ENCODE data around the gene AEN.

Gene AEN

DNA sequence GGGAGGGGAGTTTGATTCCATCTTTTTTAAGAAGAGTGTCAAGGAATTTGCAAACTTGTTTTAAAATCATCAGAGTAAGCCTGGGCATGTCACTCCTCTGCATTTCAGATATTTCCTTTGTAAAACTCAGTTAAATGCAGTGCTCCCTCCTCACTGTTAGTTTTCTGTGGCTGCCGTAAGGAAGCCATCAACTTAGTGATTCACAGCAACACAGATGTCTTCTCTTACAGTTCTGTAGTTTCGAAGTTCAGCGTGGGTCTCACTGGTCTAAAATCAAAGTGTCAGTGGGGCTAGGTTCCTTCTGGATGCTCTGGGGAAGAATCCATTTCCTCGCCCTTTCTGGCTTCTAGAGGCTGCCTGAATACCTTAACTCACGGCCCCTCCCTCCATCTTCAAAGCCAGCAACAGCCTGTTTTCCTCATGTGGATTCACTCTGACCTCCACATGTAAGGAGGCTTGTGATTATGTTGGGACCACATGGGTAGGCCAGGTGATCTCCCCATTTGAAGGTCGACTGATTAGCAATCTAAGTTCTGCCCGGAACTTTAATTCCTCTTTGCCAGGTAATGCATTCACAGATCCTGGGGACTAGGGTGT, 30.1 kb downstream of the AEN start:
- no peak for DNase-seq

DNA sequence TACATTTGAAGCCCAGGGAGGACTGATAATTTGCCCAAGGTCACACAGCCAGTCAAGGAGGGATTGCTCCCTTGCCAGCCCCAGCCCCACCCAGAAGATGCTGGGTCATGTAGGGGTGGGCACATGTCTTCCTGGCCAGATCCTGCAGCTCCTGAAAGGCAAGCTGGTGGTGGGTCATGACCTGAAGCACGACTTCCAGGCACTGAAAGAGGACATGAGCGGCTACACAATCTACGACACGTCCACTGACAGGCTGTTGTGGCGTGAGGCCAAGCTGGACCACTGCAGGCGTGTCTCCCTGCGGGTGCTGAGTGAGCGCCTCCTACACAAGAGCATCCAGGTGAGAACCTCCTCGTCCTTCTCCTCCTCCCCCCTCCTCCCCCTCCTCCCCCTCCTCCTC, 30.8 kb downstream of the AEN start:
- no peak for DNase-seq

DNA sequence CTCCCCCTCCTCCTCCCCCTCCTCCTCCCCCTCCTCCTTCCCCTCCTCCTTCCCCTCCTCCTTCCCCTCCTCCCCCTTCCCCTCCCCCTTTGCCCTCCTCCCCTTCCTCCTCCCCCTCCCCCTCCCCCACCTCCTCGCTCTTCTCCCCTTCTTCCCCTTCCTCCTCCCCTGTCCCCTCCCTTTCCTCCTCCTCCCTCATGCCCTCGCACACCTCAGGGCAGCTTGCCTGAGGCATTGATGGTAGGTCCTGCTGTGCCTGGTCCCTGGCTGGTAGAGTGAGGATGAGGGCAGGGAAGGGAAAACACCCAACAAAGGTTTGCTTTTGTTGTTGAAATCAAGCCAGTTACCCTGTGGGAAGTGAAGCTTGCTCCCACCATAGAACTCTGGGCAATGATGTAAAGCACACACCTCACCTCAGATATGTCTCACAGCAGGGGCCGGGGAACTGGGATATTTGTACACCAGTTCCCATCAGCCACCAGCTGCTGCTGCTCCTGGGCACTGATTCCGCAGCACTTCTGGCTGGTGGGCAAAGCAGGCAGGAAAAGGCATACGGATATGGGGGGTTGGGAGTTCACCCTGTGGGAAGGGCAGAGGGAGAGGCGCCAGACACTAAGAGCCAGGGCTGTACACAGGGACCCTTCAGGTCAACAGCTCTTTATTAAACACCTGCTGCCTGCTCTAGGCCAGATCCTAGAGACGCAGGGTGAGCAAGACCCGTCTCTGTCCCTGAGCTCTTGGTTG, 31.5 kb downstream of the AEN start:
- no peak for DNase-seq

DNA sequence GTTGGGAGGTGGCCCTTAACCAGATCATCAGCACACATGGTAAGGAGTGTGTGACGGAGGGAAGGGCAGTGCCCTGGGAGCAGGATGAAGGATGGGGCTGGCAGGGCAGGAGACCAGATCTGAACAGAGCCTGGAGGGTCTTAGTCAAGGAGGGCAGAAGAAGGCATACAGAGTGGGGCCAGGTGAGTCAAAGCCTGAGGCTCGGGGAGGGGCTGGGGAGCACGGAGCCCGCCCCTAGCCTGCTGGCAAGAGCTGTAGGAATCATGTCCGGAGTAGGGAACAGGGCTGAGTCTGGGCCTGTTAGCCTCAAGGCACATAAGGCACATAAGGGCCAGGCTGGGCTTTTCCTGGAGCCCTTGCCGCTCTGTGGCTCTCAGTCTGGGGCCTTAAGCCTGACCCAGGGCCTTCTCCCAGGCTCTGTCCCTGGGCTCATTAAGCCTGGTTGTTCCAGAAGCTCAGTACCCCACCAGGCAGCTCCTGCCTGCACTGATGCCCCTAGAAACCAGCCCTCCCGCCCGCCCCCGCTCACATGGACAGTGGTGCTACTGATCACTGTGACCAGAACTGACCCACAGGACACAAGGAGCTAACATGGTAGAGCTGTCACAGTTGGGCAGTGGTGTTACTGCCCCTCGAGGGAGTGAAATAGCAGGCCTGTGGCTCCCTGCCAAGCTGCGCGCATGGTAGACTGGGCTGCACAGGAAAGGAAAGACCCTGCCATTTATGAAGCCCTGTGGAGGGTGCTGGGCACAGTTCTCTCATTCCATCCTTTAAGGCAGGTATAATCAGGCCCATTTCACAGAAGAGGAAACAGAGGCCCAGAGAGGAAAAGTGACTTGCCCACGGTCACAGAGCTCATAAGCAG, 32.3 kb downstream of the AEN start:
- DNase-seq: no peak

DNA sequence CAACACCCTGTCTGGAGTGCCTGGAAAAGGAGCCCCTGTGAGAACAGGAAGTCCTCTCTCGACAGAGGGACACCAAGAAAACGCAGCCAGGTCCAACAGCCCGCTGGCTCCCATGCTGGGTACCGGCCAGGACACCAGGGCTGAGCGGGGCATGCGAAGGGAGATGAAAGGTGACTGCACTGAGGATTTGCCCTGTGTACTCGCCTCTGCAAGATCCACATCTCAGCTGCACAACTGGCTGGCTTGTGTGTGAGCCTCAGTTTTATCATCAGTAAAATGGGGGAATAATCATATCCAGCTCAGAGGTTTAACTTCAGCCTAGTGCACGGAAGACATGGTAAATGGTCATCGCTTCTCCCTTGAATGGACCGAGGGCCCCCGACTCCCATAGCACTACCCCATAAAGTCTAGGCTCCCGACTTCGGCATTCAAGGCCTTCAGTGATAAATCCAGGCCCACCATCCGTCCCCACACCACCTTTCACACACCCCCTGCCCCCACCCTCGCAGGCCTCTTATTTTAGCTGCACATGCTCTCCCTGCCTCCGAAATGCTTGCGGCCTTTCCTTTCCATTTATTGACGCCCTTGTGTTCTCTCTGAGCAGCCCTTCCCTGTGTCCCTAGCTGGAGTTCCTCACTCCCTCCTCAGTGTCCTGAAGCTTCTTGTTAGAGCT, 33.4 kb downstream of the AEN start:
- no peak for DNase-seq

DNA sequence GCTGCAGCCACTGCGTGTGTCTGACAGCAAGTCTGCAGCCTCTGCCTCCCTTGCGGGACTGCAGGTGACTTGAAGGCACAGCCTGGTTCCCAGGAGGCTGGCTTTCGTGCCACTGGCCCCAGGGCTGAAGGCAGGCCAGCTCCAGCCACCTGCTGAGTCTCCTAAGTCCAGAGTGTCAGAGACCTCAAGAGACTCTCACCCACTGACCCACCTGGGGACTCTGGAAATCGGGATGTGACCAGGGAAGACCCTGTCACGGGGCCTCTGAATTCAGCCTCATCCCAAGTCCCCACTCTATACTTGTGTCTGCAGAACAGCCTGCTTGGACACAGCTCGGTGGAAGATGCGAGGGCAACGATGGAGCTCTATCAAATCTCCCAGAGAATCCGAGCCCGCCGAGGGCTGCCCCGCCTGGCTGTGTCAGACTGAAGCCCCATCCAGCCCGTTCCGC, 34.0 kb downstream of the AEN start:
- no peak for DNase-seq

DNA sequence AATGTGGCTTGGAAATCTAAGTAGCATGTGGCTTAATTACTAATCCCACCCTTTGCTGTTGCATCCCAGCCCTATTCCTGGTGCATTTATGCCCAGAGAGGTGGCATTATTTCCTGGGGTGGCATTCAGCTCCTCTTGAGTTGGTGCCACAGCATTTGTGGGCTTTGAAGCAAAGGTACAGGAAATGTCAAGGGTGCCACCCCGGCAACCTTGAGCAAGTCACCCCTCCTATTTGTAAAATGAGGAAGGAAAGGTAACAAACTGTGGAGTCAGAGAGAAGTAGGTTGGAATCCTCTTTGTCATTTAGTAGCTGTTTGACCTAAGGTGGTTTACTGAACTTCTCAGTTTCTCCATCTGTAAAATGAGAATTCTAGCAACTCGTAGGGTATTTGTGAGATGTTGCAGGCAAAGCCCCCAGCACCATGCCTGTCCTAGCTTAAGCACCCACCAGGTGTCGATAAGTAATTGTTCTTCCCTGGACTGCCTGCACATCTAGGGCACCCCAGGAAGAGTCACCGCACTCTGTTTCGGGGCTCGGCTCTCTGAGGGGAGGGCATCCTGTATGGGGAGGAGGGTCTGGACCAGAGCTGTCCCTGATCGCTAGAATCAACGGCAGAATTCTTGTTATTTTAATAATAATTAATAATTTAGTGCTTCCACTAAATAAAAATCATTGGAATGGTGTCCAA, 34.8 kb downstream of the AEN start:
- DNase-seq: no peak

DNA sequence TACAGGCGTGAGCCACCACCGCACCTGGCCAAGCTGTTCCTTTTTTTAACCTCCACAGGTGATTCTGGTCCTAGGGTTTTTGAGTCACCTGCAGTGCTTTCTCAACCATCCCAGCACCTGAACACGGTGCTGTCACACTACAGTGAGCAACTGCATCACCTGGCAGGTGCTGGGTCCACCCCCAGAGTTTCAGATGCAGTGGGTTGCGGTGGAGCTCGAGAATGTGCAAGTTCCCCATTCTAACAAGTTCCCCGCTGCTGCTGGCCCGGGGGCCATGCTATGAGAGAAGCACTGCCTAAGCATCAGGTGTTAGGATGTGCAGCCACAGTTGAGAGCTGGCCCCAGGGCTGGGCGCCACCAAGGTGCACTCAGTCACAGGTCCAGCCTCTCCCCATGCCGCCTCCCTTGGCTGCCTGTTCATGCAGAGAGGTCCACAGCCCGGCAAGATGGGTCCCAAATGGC, 35.7 kb downstream of the AEN start:
- no peak for DNase-seq

DNA sequence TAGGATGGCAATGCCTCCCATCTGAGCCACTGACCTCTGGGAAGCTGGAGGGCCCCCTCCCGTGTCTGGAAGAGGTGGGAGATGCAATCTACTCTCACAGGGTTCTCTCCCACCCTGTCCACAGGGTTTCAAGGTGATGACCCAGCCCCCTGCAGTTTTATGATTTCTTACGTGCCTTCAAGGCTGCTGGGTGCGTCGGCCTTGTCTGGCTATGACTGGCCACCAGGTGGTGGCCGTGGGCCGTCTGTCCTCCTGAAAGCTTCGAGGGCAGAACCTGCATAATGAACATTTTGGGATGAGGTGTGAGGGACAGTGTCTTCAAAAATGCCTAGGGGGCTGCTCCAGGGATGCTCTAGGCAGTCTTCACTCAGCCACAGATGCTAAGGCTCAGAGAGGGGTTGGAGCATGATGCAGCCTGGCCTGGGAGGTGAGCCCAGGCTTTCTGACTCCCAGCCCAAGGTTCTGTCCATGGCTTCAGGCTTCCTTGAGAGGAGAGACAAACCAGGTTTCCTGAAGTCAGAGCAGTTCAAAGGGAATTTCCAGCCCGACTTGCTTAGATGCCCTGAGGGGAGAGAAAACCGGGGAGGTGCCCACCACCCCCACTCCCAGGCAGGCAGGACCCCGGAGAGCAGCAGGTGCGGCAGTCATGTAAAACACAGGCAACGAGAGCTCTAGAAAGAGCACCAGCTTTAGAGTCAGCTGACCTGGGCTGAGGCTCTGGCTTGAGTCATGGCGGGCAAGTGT, 36.4 kb downstream of the AEN start:
- DNase-seq: no peak

DNA sequence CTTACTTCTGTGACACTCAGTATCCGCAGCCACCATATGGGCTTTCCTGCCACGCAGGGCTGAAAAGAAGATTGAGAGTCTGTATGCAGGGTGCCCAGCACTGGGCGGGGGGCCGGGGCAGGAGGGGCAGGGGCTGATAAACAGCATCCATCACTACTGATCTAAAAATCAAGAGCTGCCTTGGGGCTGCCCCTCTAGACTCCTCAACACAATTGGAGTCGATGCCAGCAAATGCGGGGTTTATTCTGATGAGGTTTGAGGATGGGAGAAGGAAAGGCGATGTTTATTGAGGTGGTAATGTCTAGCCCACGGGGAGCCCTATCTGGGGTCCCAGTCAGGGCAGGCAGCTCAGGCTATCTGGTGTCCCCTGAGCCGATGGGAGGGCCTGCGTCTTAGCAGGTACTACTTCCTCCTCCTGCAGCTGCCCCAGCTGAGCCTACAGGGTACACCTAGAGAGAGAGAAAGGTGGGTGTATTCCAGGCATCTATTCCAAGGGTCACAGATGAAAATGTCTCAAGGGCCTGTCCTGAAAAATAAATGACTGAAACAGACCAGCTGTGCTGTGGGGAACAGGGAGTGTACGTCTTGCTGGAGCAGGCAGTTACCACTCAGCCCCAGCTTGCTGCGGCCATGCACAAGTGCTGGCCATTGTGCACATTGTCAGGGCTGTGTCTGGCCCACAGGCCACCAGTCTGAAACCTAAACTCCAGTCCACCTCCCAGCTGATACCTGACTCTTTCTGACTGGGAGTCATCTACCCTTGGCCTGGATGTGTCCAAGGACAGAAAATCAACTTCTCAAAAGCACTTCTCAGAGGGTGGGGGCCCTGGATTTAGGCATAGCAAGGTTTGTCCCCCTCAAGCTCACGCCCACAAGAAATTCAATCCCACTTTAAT, 37.2 kb downstream of the AEN start:
- no peak for DNase-seq

DNA sequence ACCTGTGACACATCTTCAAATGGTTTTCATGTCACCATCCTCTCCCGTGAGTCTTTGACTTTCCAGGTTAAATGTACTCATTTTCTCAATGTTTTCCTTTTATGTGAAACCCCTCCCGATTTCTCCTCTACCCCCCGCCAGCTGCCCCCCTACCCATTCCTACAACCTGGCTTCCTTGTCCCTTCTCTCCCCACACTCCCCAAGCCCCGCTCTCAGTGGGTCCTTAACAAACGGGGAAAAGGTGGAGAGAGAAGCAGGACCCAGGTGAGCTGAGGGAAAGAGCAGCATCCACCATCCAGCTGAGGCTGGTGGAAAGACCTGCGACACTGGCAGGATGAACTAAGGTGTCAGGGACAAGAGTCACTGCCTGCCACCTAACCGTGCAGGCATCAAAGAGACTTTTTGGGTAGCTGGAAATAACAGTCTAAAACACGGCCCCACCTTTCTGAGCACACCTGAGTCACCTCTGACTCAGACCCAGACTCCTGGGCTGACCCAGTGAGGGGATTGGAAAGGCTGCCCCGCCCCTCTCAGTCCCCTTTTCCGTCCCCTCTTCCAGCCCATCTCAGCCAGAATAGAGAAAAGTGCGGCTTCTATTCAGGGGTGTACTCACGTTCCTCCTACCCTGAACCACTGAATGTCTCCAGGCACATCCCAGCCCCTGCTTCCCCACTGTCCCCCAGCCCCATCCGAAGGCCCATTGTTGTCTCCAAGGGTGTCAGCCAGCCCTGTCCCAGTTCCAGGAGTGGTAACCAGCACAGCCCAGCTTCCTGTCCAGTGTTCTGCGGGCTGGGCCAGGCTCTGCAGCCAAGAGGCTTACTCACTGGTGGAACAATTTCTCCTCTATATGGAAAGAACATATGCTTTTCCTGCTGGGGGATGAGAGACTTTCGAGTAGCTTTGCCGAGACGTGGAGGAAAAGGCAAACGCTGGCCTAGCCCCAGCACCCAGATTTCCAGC, 38.1 kb downstream of the AEN start:
- no peak for DNase-seq

DNA sequence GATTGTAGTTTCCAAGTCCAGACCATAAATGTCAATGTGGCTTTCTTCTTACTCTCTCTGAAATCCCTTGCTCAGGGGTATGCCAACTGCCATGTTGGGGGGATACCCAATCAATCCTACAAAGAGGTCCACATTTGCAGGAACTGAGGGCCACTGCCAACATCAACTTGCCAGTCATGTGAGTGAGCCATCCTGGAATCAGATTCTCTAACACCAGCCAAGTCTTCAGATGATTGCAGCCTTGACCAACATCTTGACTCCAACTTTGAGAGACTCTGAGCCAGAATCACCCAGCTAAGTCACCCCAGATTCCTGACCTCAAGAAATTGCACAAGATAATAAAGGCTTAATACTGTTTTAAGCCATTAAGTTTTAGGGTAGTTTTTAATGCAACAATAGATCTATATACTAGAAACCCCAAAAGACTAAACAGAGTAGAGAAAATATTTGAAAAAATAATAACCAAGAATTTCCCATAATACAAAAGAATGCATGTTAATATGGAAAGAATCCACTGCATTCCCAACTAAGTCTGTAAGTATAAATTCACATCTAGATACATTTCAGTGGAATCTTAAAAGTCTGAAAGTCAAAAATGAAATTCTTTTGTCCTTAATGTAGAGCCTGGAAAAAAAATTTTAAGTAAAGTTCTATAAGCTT, 40.0 kb downstream of the AEN start:
- DNase-seq: no peak

DNA sequence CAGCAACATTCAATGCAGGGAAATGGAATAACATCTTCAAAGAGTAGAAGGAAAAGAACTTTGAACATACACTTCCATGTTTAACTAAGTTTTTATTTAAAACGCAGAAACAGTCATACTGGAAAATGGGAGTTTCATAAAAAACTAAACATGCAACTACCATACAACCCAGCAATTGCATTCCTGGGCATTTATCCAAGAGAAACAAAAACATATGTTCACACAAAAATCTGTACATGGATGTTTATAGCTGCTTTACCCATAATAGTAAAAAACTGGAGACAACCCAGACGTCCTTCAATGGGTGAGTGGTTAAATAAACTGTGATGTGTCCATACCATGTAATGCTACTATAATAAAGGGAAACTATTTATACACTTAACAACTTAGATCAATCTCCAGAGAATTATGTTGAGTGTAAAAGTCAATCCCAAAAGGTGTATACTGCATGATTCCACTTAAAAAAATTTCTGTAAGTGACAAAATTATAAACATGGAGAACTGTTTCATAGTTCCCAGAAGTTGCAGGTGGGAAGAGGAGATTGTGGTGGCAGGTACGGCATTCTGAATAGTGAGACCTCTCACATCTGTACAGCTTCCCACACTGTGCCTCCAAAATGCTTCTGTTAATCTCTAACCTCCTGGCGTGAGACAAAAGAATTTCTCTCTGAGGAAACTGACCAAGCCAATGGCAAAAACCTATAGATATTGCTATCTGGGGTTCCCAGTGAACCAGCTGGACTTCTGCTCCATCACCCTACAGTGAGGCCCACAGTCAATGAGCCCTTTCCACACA, 40.8 kb downstream of the AEN start:
- no peak for DNase-seq

DNA sequence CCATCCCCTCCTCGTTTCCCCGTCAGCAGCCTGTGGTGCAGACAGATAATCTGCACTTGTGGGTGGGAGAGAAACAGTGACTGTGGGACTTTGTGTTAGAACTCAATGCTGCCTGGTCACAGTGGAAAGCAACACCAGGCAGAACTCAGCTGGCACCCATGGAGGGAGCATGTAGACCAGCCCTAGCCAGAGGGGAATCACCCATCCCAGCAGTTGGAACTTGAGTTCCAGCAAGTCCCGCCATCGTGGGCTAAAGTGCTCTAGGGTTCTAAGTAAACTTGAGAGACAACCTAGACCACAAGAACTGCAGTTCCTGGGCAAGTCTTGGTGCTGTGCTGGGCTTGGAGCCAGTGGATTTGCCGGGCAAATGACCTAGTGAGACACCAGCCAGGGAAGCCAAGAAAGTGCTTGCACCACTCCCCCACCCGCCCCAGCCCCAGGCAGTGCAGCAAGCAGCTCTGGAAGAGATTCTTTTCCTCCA, 42.0 kb downstream of the AEN start:
- DNase-seq: no peak

DNA sequence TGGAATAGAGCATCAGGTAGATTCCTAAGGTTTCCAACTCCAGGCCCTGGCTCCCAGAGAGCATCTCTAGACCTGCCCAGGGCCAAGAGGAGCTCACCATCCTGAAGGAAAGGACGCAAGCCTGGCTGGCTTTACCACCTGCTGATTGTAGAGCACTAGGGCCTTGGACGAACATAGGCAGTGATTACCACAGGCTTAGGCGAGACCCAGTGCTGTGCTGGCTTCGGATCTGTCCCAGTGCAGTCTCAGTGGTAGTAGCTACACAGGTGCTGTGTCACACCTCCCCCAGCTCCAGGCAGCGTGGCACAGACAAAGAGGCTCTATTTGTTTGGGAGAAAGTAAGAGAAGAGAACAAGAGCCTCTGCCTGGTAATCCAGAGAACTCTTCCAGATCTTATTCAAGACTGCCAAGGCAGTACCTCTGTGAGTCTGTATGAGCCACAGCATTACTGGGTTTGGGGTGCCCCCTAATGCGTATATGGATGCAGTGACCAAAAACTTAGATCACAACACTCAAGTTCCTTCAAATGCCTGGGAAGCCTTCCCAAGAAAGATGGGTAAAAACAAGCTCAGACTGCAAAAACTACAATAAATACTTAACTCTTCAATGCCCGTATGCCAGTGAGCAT, 43.1 kb downstream of the AEN start:
- peak; percentile 74 for DNase-seq

DNA sequence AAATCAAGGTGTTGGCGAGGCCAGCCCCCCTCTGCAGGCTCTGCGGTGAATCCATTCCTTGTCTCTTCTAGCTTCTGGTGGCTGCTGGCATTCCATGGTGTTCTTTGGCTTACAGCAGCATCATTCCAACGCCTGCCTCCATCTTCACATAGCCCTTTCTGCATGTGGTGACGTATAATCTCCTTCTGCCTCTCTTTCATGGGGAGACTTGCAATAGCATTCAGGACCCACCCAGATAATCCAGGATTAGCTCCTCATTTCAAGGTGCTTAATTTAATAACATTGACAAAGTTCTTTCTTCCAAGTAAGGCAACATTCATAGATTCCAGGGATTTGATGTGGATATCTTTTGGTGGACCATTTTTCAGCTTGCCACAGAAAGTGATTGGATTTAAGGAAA, 53.5 kb downstream of the AEN start:
- no peak for DNase-seq

DNA sequence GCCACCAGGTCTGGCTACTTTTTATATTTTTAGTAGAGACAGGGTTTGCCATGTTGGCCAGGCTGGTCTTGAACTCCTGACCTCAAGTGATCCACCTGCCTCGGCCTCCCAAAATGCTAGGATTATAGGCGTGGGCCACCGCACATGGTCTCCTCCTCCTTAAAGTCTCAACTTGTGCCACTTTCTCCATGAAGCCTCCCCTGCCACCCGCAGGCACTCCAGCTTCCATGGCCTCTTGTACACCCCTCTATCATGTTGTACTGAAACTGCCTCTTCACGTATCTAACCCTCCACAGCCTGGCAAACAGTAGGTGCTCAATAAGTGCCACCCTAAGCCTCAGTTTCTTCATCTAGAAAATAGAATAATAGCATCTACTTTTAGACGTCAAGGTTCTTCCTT, 57.6 kb downstream of the AEN start:
- DNase-seq: no peak

Measured in CD4-positive, alpha-beta T cell treated with Interleukin-10 for 1 hour (primary cell).